Upper lobe of left lung (tissue), 6 donors: ENCODE results near the gene MED27. TPM values are rescaled to one million over a fixed set of nuclear protein-coding genes. Genes with fewer than 3 reads are reported as not detected.

Source experiments
- ATAC-seq, 2 donors: fragments of 200-7000 bp; cut with Tn5 transposase; one replicate each; pipeline ENCODE4 v1.9.1; 2022; ENCODE audit warnings: mild to moderate bottlenecking in 2 of 2, moderate library complexity in 2 of 2; ENCODE audit not compliant: low FRiP score in 2 of 2
- DNase-seq, 2 donors: peaks; one replicate each; pipeline ENCODE4 v3.0.0-alpha.2; 2019 to 2020
- H3K27ac ChIP-seq, 4 donors: fragments of 200-600 bp; sonication (generic); one replicate each; pipeline ENCODE4 v1.5.1; 2016 to 2019
- H3K27me3 ChIP-seq, 4 donors: fragments of 200-600 bp; sonication (generic); one replicate each; pipeline ENCODE4 v1.5.1; 2017 to 2019
- H3K36me3 ChIP-seq, 4 donors: fragments of 200-600 bp; sonication (generic); one replicate each; pipeline ENCODE4 v1.5.1; 2016 to 2019
- H3K4me1 ChIP-seq, 4 donors: fragments of 200-600 bp; sonication (generic); one replicate each; pipeline ENCODE4 v1.5.1; 2018 to 2019
- H3K4me3 ChIP-seq, 4 donors: fragments of 200-600 bp; sonication (generic); one replicate each; pipeline ENCODE4 v1.5.1; 2017 to 2019; ENCODE audit warnings: mild to moderate bottlenecking in 2 of 4, moderate library complexity in 1 of 4
- H3K9me3 ChIP-seq, 4 donors: fragments of 200-600 bp; sonication (generic); one replicate each; pipeline ENCODE4 v1.5.1; 2018 to 2019
- CTCF ChIP-seq, 6 experiments: fragments of 450-650 bp in 4 of 6; fragments of 200-600 bp in 2 of 6; sonication (generic) in 2 of 6; IDR thresholded peaks; one replicate each; pipeline ENCODE4 v1.5.1; 2016 to 2019; ENCODE audit warnings: antibody characterized with exemption in 6 of 6
- EP300 ChIP-seq, 4 donors: sonication (generic); formaldehyde crosslinking; IDR thresholded peaks; one replicate each; pipeline ENCODE4 v1.5.1; 2017; ENCODE audit warnings: antibody characterized with exemption in 4 of 4, control low read depth in 2 of 4
- POLR2A ChIP-seq, 4 donors: fragments of 450-650 bp; IDR thresholded peaks; one replicate each; pipeline ENCODE4 v1.5.1; 2016 to 2017; ENCODE audit warnings: antibody characterized with exemption in 4 of 4, mild to moderate bottlenecking in 2 of 4
- POLR2AphosphoS5 ChIP-seq, 2 donors: sonication (generic); formaldehyde crosslinking; IDR thresholded peaks; one replicate each; pipeline ENCODE4 v1.5.1; 2017; ENCODE audit warnings: antibody characterized with exemption in 2 of 2
- WGBS, 2 donors: methylation state at CpG; one replicate each; pipeline ENCODE4 v1.1.5; 2017 to 2018; 5-methylcytosine and 5-hydroxymethylcytosine counted together
- total RNA-seq, 6 donors: library from RNA; depleted of rRNA in 4 of 6; stranded (reverse); fragments of >200 nt in 4 of 6; gene quantifications; one replicate each; pipeline versions ENCODE4 v1.1.0 to v1.2.1, GENCODE V29; 2016 to 2021
- donor health status: DM: no; HTN: no; CAD: no; lungs with moderate emphysema.
- donor health status: DM: no; HTN: yes; CAD: no; lungs with severe emphysema.

MED27 gene
- total RNA-seq, 6 donors from 2014 or later, result 4.9 to 24.2 (median 17.1) TPM

- no peak for TF ChIP-seq CTCF (IDR thresholded peaks at IDR 0.05)
- TF ChIP-seq EP300 (IDR thresholded peaks at IDR 0.05), result no peak
- TF ChIP-seq POLR2AphosphoS5 (IDR thresholded peaks at IDR 0.05), result no peak
- H3K27ac ChIP-seq, result no peak overlapping the region
- H3K4me3 ChIP-seq, result no peak overlapping the region
- ATAC-seq (no peak), DNase-seq (no peak)
- H3K9me3 ChIP-seq, result no peaks in the 10 kb centered on the region
- 84 to 90% methylated on average over 3 of the region's 3 CpGs for WGBS, 2 donors
- H3K27me3 ChIP-seq, result no peaks in the 10 kb centered on the region
- no peaks in the 10 kb centered on the region for H3K36me3 ChIP-seq
- H3K4me1 ChIP-seq, result peaks cover 9 to 35% (median 23%) of the 10 kb centered on the region in 4 donors
Observed at GRCh38 chr9:132025766-132026165, 53.9 kb downstream of the MED27 start.

- H3K4me3 ChIP-seq, result no peak overlapping the region
- WGBS, 2 donors, result 75 to 77% methylated on average over 7 of the region's 7 CpGs
- H3K9me3 ChIP-seq, result no peaks in the 10 kb centered on the region
- no peaks in the 10 kb centered on the region for H3K36me3 ChIP-seq
- DNase-seq (no peak), ATAC-seq (no peak)
- no peaks in the 10 kb centered on the region for H3K27me3 ChIP-seq
- peaks cover 5 to 33% (median 23%) of the 10 kb centered on the region in 4 donors for H3K4me1 ChIP-seq
- no peak overlapping the region for H3K27ac ChIP-seq
- TF ChIP-seq CTCF (IDR thresholded peaks at IDR 0.05), result no peak
- no peak for TF ChIP-seq POLR2AphosphoS5 (IDR thresholded peaks at IDR 0.05)
- TF ChIP-seq EP300 (IDR thresholded peaks at IDR 0.05), result no peak
- no peak for TF ChIP-seq POLR2A (IDR thresholded peaks at IDR 0.05)
Observed at GRCh38 chr9:132024589-132024988, 55.1 kb downstream of the MED27 start.

- Histone ChIP-seq H3K4me3 (no peak overlapping the region), H3K36me3 (no peaks in the 10 kb centered on the region), H3K9me3 (no peaks in the 10 kb centered on the region), H3K4me1 (peaks cover 3 to 30% (median 19%) of the 10 kb centered on the region in 4 donors), H3K27ac (no peak overlapping the region), H3K27me3 (no peaks in the 10 kb centered on the region)
- DNase-seq (no peak), ATAC-seq (no peak)
- TF ChIP-seq POLR2A (IDR thresholded peaks at IDR 0.05) (no peak), CTCF (IDR thresholded peaks at IDR 0.05) (no peak), POLR2AphosphoS5 (IDR thresholded peaks at IDR 0.05) (no peak), EP300 (IDR thresholded peaks at IDR 0.05) (no peak)
- 77 to 84% methylated on average over 5 of the region's 5 CpGs for WGBS, 2 donors
Observed at GRCh38 chr9:132023419-132024180, 56.1 kb downstream of the MED27 start.

- Histone ChIP-seq H3K36me3 (no peaks in the 10 kb centered on the region), H3K9me3 (no peaks in the 10 kb centered on the region), H3K4me3 (no peak overlapping the region), H3K27me3 (no peaks in the 10 kb centered on the region), H3K4me1 (peaks cover 0 to 6% (median 0%) of the 10 kb centered on the region in 4 donors), H3K27ac (no peak overlapping the region)
- WGBS, 2 donors, result 58 to 71% methylated on average over 4 of the region's 4 CpGs
- DNase-seq (no peak), ATAC-seq (no peak)
- no peak for TF ChIP-seq EP300 (IDR thresholded peaks at IDR 0.05)
- no peak for TF ChIP-seq POLR2AphosphoS5 (IDR thresholded peaks at IDR 0.05)
- TF ChIP-seq CTCF (IDR thresholded peaks at IDR 0.05), result no peak
- no peak for TF ChIP-seq POLR2A (IDR thresholded peaks at IDR 0.05)
Observed at GRCh38 chr9:132020820-132021510, 58.7 kb downstream of the MED27 start.
